ENCODE data around the gene C3orf20.

The C3orf20 gene

GRCh38 chr3:14812196-14812790, 137.4 kb downstream of the C3orf20 start:
- no peak overlapping the region for H3K4me3 Mint-ChIP-seq
- peaks cover 90% of the 10 kb centered on the region for H3K27me3 Mint-ChIP-seq
- no peak for ATAC-seq (replicated peaks; ENCODE audit: extremely low read depth, poor library complexity, severe bottlenecking)

GRCh38 chr3:14814411-14814871, 139.5 kb downstream of the C3orf20 start:
- H3K27me3 Mint-ChIP-seq: peaks cover 91% of the 10 kb centered on the region
- H3K9me3 Mint-ChIP-seq: no peaks in the 10 kb centered on the region
- H3K4me3 Mint-ChIP-seq: no peak overlapping the region
- no peaks in the 10 kb centered on the region for H3K36me3 Mint-ChIP-seq (ENCODE audit: insufficient read depth)
- H3K4me1 Mint-ChIP-seq: no peaks in the 10 kb centered on the region
- no peak overlapping the region for H3K27ac Mint-ChIP-seq (ENCODE audit: low read depth)
- no peak for ATAC-seq (replicated peaks; ENCODE audit: extremely low read depth, poor library complexity, severe bottlenecking)
- DNase-seq (ENCODE audit: low spot score in 2 of 2): no peak

More at GRCh38 chr3:14812196-14812790, 137.4 kb downstream of the C3orf20 start:
- Mint-ChIP-seq H3K27ac (ENCODE audit: low read depth) (no peak overlapping the region), H3K36me3 (ENCODE audit: insufficient read depth) (no peaks in the 10 kb centered on the region), H3K9me3 (no peaks in the 10 kb centered on the region), H3K4me1 (no peaks in the 10 kb centered on the region)
- no peak for DNase-seq (ENCODE audit: low spot score in 2 of 2)

- Mint-ChIP-seq H3K9me3 (no peaks in the 10 kb centered on the region), H3K4me3 (no peak overlapping the region), H3K27me3 (peaks cover 79% of the 10 kb centered on the region), H3K4me1 (no peaks in the 10 kb centered on the region), H3K27ac (ENCODE audit: low read depth) (no peak overlapping the region), H3K36me3 (ENCODE audit: insufficient read depth) (no peaks in the 10 kb centered on the region)
- ATAC-seq (replicated peaks; ENCODE audit: extremely low read depth, poor library complexity, severe bottlenecking) (no peak), DNase-seq (ENCODE audit: low spot score in 2 of 2) (no peak)
Observed at GRCh38 chr3:14816359-14816758, 141.4 kb downstream of the C3orf20 start.

GRCh38 chr3:14818804-14819500, 144.0 kb downstream of the C3orf20 start, which contains the start of gene FGD5:
Gene FGD5, plus strand, starts transcription at chr3:14818962. Its CDS starts 110 bp downstream, at chr3:14819072.
- Mint-ChIP-seq H3K4me1 (no peaks in the 10 kb centered on the region), H3K36me3 (ENCODE audit: insufficient read depth) (no peaks in the 10 kb centered on the region), H3K27ac (ENCODE audit: low read depth) (no peak within 1 kb of the TSS), H3K4me3 (no peak within 1 kb of the TSS), H3K27me3 (peaks cover 65% of the 10 kb centered on the region), H3K9me3 (no peaks in the 10 kb centered on the region)
- ATAC-seq (replicated peaks; ENCODE audit: extremely low read depth, poor library complexity, severe bottlenecking): no peak
- DNase-seq (ENCODE audit: low spot score in 2 of 2): no peak

- DNase-seq (ENCODE audit: low spot score in 2 of 2): no peak
- Mint-ChIP-seq H3K36me3 (ENCODE audit: insufficient read depth) (no peaks in the 10 kb centered on the region), H3K27ac (ENCODE audit: low read depth) (no peak overlapping the region), H3K4me1 (no peaks in the 10 kb centered on the region), H3K9me3 (no peaks in the 10 kb centered on the region), H3K4me3 (no peak overlapping the region), H3K27me3 (peaks cover 58% of the 10 kb centered on the region)
- no peak for ATAC-seq (replicated peaks; ENCODE audit: extremely low read depth, poor library complexity, severe bottlenecking)
Observed at GRCh38 chr3:14819671-14820070, 144.7 kb downstream of the C3orf20 start.

GRCh38 chr3:14820156-14820555, 145.2 kb downstream of the C3orf20 start:
- H3K27me3 Mint-ChIP-seq: peaks cover 53% of the 10 kb centered on the region
- H3K9me3 Mint-ChIP-seq: no peaks in the 10 kb centered on the region
- H3K4me1 Mint-ChIP-seq: no peaks in the 10 kb centered on the region

GRCh38 chr3:14821151-14821550, 146.2 kb downstream of the C3orf20 start:
- Mint-ChIP-seq H3K4me1 (no peaks in the 10 kb centered on the region), H3K4me3 (no peak overlapping the region), H3K36me3 (ENCODE audit: insufficient read depth) (no peaks in the 10 kb centered on the region), H3K9me3 (no peaks in the 10 kb centered on the region), H3K27me3 (peaks cover 43% of the 10 kb centered on the region), H3K27ac (ENCODE audit: low read depth) (no peak overlapping the region)
- DNase-seq (ENCODE audit: low spot score in 2 of 2) (no peak), ATAC-seq (replicated peaks; ENCODE audit: extremely low read depth, poor library complexity, severe bottlenecking) (no peak)

More at GRCh38 chr3:14820156-14820555, 145.2 kb downstream of the C3orf20 start:
- DNase-seq (ENCODE audit: low spot score in 2 of 2) (no peak), ATAC-seq (replicated peaks; ENCODE audit: extremely low read depth, poor library complexity, severe bottlenecking) (no peak)
- Mint-ChIP-seq H3K4me3 (no peak overlapping the region), H3K27ac (ENCODE audit: low read depth) (no peak overlapping the region), H3K36me3 (ENCODE audit: insufficient read depth) (no peaks in the 10 kb centered on the region)

- H3K9me3 Mint-ChIP-seq: no peaks in the 10 kb centered on the region
- H3K36me3 Mint-ChIP-seq (ENCODE audit: insufficient read depth): no peaks in the 10 kb centered on the region
- H3K4me3 Mint-ChIP-seq: no peak overlapping the region
- H3K27me3 Mint-ChIP-seq: peaks cover 36% of the 10 kb centered on the region
- no peaks in the 10 kb centered on the region for H3K4me1 Mint-ChIP-seq
- no peak for DNase-seq (ENCODE audit: low spot score in 2 of 2)
- no peak for ATAC-seq (replicated peaks; ENCODE audit: extremely low read depth, poor library complexity, severe bottlenecking)
- H3K27ac Mint-ChIP-seq (ENCODE audit: low read depth): no peak overlapping the region
Observed at GRCh38 chr3:14822134-14822533, 147.2 kb downstream of the C3orf20 start.
